ENCODE results near the gene IRX3. TPM values are rescaled to one million over a fixed set of nuclear protein-coding genes. Genes with fewer than 3 reads are reported as not detected.

Gene IRX3
- total RNA-seq, 1 donor from 2014 or later: 89.2 TPM

GRCh38 chr16:54326266-54326662, 39.7 kb upstream of the IRX3 start:
- DNase-seq (no peak), ATAC-seq (peak; percentile 14)
- intact Hi-C loops (cut with DNase I): no loop called here
- no peaks in the 10 kb centered on the region for H3K9me3 ChIP-seq
- H3K27me3 ChIP-seq: no peaks in the 10 kb centered on the region
- H3K4me1 ChIP-seq: no peaks in the 10 kb centered on the region
- H3K27ac ChIP-seq: no peak overlapping the region
- H3K36me3 ChIP-seq: no peaks in the 10 kb centered on the region
- TF ChIP-seq CTCF (IDR thresholded peaks at IDR 0.05): no peak
- H3K4me3 ChIP-seq: no peak overlapping the region

- H3K27me3 ChIP-seq: no peaks in the 10 kb centered on the region
- ATAC-seq: no peak
- no peaks in the 10 kb centered on the region for H3K36me3 ChIP-seq
- H3K4me1 ChIP-seq: no peaks in the 10 kb centered on the region
- H3K27ac ChIP-seq: no peak overlapping the region
- no peak overlapping the region for H3K4me3 ChIP-seq
- no peak for DNase-seq
- TF ChIP-seq CTCF (IDR thresholded peaks at IDR 0.05): no peak
- H3K9me3 ChIP-seq: no peaks in the 10 kb centered on the region
- intact Hi-C loops (cut with DNase I): no loop called here
These were observed 39.2 kb upstream of the IRX3 start for GRCh38 chr16:54325616-54326265.

- DNase-seq (no peak), ATAC-seq (peak; percentile 78)
- TF ChIP-seq CTCF (IDR thresholded peaks at IDR 0.05): no peak
- no peaks in the 10 kb centered on the region for H3K4me1 ChIP-seq
- H3K36me3 ChIP-seq: no peaks in the 10 kb centered on the region
- intact Hi-C loops (cut with DNase I): no loop called here
- no peaks in the 10 kb centered on the region for H3K9me3 ChIP-seq
- H3K27me3 ChIP-seq: no peaks in the 10 kb centered on the region
- H3K27ac ChIP-seq: no peak overlapping the region
- no peak overlapping the region for H3K4me3 ChIP-seq
These were observed 38.1 kb upstream of the IRX3 start for GRCh38 chr16:54324716-54325115.

- Histone ChIP-seq H3K4me1 (no peaks in the 10 kb centered on the region), H3K36me3 (no peaks in the 10 kb centered on the region), H3K27ac (no peak overlapping the region), H3K27me3 (no peaks in the 10 kb centered on the region), H3K9me3 (no peaks in the 10 kb centered on the region), H3K4me3 (no peak overlapping the region)
- intact Hi-C loops (cut with DNase I): no loop called here
- DNase-seq (no peak), ATAC-seq (no peak)
- no peak for TF ChIP-seq CTCF (IDR thresholded peaks at IDR 0.05)
These were observed 34.2 kb upstream of the IRX3 start for GRCh38 chr16:54320697-54321340.

GRCh38 chr16:54318941-54319340, 32.4 kb upstream of the IRX3 start:
- DNase-seq (no peak), ATAC-seq (no peak)
- Histone ChIP-seq H3K4me1 (no peaks in the 10 kb centered on the region), H3K27me3 (no peaks in the 10 kb centered on the region), H3K27ac (no peak overlapping the region), H3K36me3 (no peaks in the 10 kb centered on the region), H3K9me3 (no peaks in the 10 kb centered on the region), H3K4me3 (no peak overlapping the region)
- intact Hi-C loops (cut with DNase I): no loop called here
- no peak for TF ChIP-seq CTCF (IDR thresholded peaks at IDR 0.05)
